GM19099 (cell line): Measurements from ENCODE around the gene APLP2.

Experiments
- POLR2A ChIP-seq: IDR thresholded peaks from 3 replicates; pipeline ENCODE4 v1.6.1; 2011; ENCODE audit warnings: low read depth; ENCODE audit not compliant: insufficient read length; ENCODE audit errors: extremely low read depth

The APLP2 gene

DNA sequence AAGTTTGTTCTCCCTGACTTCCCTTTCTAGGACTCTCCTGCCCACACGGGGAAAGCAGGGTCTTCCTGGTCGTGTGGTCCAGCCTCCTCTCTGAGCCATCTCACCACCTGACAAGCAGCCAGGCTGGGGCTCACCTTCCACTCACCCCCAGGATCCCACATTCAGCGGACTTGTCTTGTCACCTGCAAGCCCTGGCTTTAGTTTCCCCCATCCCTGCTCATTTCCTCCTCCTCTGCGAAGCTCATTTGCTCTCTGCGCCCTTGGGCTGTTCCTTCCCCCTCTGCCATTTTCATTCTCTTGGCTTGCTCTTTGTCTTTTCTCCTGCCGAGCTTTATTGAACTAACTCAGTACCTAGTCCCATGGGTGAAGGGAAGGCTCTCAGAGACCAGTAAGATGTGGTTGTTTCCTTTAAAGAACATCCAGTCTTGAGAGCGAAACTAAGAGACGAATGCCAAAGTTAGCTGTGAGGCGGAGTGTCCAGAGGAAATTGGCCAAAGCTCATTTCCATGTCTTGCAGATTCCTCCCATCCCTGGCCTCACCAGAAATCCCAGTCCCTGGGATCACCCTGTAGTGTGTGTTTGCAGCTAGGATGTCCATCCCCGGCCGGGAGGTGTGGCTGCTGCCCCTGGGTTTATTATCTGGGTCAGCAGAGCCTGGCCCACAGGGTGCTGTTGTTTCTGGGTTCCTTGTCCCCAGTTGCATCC is 91.9 kb downstream of the APLP2 start:
- TF ChIP-seq POLR2A: no peak

DNA sequence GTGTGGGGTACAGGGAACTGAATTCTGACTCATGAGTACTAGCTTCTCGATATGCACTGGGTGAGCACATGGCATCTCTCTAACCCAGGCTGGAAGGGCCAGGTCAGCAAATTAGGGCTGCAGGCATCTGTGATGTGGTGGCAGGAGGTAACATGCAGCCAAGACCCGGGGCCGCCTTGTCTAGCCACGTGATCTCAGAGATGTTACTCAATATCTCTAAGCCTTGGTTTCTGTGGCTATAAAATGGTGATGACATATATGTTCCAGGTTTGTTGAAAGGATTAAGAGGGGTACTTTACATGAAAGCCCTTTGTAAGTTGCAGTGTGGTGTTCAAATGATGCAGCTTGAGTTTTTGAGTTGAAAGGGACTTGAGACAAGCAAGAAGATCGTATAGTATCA is 93.0 kb downstream of the APLP2 start:
- TF ChIP-seq POLR2A: no peak

GRCh38 chr11:130163346-130164220 is 93.9 kb downstream of the APLP2 start:
- TF ChIP-seq POLR2A: no peak

GRCh38 chr11:130164221-130164570 is 94.5 kb downstream of the APLP2 start:
- no peak for TF ChIP-seq POLR2A

GRCh38 chr11:130165601-130166456 is 96.1 kb downstream of the APLP2 start:
- TF ChIP-seq POLR2A: no peak

DNA sequence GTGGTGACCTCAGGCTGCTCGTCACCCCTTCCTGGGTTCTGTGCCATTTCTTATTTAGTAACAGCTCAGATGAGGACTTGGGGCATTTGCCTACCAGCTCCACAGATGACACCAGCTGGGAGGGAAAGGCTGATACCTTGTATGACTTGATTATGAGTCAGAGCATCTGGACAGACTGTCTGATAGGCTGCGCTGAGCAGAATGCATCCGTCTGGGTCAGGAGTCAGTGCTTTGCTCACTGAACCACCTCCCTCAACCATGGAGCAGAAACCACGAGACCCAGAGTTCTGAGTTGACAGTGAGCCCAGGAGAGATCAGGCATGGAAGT is 96.7 kb downstream of the APLP2 start:
- TF ChIP-seq POLR2A: no peak

- no peak for TF ChIP-seq POLR2A
Observed at GRCh38 chr11:130167146-130167545, 97.5 kb downstream of the APLP2 start.

DNA sequence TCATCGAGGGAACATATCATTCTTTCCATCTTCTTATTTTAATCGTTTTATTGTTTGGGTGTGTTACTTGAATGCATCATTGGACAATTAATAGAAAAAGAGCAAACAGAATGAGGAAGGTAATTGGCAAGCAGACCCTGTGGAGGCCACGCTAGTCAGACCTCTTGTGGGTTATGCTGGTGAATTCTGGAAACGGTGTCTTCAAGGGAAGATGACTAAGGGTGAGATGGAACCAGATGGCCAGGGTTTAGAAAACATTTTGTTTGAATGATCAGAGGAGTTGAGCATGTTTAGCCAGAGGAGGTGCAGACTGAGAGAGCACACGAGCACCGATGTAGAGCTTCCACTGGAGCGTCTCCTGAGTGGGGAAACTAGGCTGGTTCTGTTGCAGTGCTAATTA is 98.4 kb downstream of the APLP2 start:
- no peak for TF ChIP-seq POLR2A

DNA sequence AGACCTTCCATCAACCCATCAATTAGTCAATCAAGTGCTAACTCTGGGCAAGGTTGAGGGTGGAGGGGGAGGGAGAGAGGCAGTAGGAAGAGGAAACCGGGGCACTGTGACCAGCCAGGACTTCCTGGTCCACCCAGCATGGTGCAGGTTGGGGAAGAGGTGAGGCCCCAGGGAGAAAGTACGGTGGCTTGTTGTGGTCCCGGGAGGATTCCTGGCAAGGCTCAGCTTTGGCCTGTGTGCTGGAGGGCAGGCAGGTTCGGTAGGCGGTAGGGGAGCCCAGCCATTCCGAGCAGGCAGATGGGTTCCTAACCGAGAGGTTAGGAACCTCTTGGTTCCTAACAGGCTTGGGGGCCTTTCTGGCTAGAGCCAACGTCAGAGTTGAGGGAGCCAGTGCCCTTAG is 100.7 kb downstream of the APLP2 start:
- no peak for TF ChIP-seq POLR2A

DNA sequence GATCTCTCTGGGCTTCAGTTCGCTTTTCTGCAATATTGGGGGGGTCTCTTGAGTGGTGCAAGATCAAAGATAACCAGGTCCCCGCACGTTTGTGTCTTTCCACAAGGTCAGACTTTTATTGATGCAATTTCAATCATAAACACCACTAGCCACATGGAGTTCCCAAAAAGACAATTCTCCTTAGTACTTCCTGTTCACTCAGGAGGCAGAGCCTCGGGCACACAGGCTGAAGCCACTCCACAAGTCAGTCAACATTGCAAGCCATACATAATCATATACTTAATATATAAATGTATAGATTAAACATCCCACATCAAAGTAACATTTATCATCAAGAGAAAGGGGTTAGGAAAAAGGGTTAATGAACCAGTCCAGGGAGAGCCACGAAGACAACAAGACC is 101.8 kb downstream of the APLP2 start:
- no peak for TF ChIP-seq POLR2A

- no peak for TF ChIP-seq POLR2A
Observed at GRCh38 chr11:130174642-130175041, 104.9 kb downstream of the APLP2 start.

GRCh38 chr11:130175898-130176297 is 106.2 kb downstream of the APLP2 start:
- TF ChIP-seq POLR2A: no peak

DNA sequence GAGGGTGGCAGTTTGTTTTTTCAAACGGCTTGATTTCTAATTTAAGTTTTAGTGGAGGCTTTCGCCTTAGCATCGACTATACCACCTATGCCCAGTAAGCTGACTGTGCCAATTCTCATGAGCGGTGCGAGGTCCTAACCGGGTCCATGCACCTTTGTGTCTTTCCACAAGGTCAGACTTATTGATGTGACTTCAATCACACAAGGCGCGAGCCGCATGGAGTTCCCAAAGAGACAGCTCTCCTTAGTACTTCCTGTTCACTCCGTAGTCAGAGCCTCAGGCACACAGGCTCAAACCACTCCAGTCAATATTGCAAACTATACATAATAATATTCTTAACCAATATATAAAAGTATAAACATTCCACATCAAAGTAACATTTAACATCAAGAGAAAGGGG is 108.1 kb downstream of the APLP2 start:
- TF ChIP-seq POLR2A: no peak

GRCh38 chr11:130178441-130179339 is 109.0 kb downstream of the APLP2 start:
- no peak for TF ChIP-seq POLR2A
